GM12878 (cell line): ENCODE results near the gene RSPH1. TPM values are rescaled to one million over a fixed set of nuclear protein-coding genes. Genes with fewer than 3 reads are reported as not detected.

Experiments
- ASH2L ChIP-seq: fragments of 300-600, 200-600 bp; sonication (generic); IDR thresholded peaks from 2 replicates; pipeline ENCODE4 v1.6.1; 2017; ENCODE audit warnings: low read depth, mild to moderate bottlenecking, borderline replicate concordance
- BACH1 ChIP-seq: fragments of 450-650 bp; IDR thresholded peaks from 2 replicates; pipeline ENCODE4 v1.6.1; 2017; ENCODE audit warnings: mild to moderate bottlenecking, borderline replicate concordance
- BMI1 ChIP-seq: fragments of 450-650 bp; IDR thresholded peaks from 2 replicates; pipeline ENCODE4 v1.6.1; 2016; ENCODE audit warnings: mild to moderate bottlenecking, moderate library complexity, borderline replicate concordance
- EGR1 ChIP-seq, 2 experiments: IDR thresholded peaks; 1 replicate in 1 of 2; 2 replicates in 1 of 2; pipeline ENCODE4 v1.6.1; 2011 to 2012; ENCODE audit warnings: low read depth in 2 of 2, low read length in 2 of 2, borderline replicate concordance in 1 of 2, mild to moderate bottlenecking in 1 of 2, moderate library complexity in 1 of 2
- HDAC6 ChIP-seq: fragments of 200-600 bp; sonication (generic); IDR thresholded peaks from one replicate; pipeline ENCODE4 v1.8.0; 2017; ENCODE audit warnings: antibody characterized with exemption; ENCODE audit not compliant: unreplicated experiment
- IKZF1 ChIP-seq: fragments of 450-650 bp; conservative IDR thresholded peaks from 2 replicates; pipeline ENCODE4 v1.6.1; 2017; ENCODE audit warnings: antibody characterized with exemption, mild to moderate bottlenecking
- JUND ChIP-seq: IDR thresholded peaks from 2 replicates; pipeline ENCODE4 v1.6.1; 2012; ENCODE audit warnings: low read depth, mild to moderate bottlenecking, low read length, improper control_type of control experiment, moderate library complexity
- MEF2B ChIP-seq: fragments of 450-650 bp; IDR thresholded peaks from 2 replicates; pipeline ENCODE4 v1.6.1; 2018; ENCODE audit warnings: mild to moderate bottlenecking, moderate library complexity; ENCODE audit not compliant: partially characterized antibody, poor library complexity, severe bottlenecking
- MLLT1 ChIP-seq: fragments of 450-650 bp; IDR thresholded peaks from 2 replicates; pipeline ENCODE4 v1.6.1; 2016; ENCODE audit warnings: mild to moderate bottlenecking
- NBN ChIP-seq: fragments of 450-650 bp; IDR thresholded peaks from 2 replicates; pipeline ENCODE4 v1.6.1; 2016
- NKRF ChIP-seq: fragments of 450-650 bp; conservative IDR thresholded peaks from 2 replicates; pipeline ENCODE4 v1.6.1; 2017; ENCODE audit warnings: mild to moderate bottlenecking, moderate library complexity
- POU2F2 ChIP-seq: IDR thresholded peaks from 3 replicates; pipeline ENCODE4 v1.6.1; 2011; ENCODE audit warnings: low read depth, mild to moderate bottlenecking, low read length, borderline replicate concordance
- REST ChIP-seq: IDR thresholded peaks from 2 replicates; pipeline ENCODE4 v1.6.1; 2012; ENCODE audit warnings: mild to moderate bottlenecking, low read depth, low read length
- USF1 ChIP-seq: IDR thresholded peaks from 2 replicates; pipeline ENCODE4 v1.6.1; 2011; ENCODE audit warnings: borderline replicate concordance, low read depth, mild to moderate bottlenecking, moderate library complexity, mixed read lengths, low read length; ENCODE audit not compliant: insufficient read depth; ENCODE audit errors: extremely low read length
- USF2 ChIP-seq: IDR thresholded peaks from 2 replicates; pipeline ENCODE4 v1.6.1; 2011; ENCODE audit warnings: low read depth, low read length, improper control_type of control experiment, borderline replicate concordance
- polyA plus RNA-seq, 11 experiments: library from polyadenylated mRNA; depleted of rRNA in 4 of 11; unstranded in 6 of 11; stranded (reverse) in 5 of 11; fragments of >200 nt; fragmentation: Nextera tagmentation in 4 of 11; fragmentation: Illumina TruSeq in 1 of 11; extraction: Ambion mirVana in 4 of 11; extraction: Trizol in 1 of 11; gene quantifications; 1 replicate in 1 of 11; 2 replicates in 10 of 11; pipeline versions ENCODE4 v1.2.1 to v1.2.3, GENCODE V29; 2011 to 2016; ENCODE audit warnings: inconsistent platforms in 2 of 11, missing spikeins in 2 of 11, low read depth in 1 of 11
- total RNA-seq, 4 experiments: library from RNA; depleted of rRNA in 3 of 4; stranded (reverse); fragments of >200 nt in 3 of 4; fragmentation: Illumina TruSeq in 1 of 4; extraction: Trizol in 1 of 4; gene quantifications; 2 replicates each; pipeline versions ENCODE4 v1.2.1 to v1.2.3, GENCODE V29; 2013 to 2021

RSPH1 gene
- total and polyA plus RNA-seq, 10 of the 15 experiments (the other 5 are each of a cell fraction or from before 2014, with no cell fraction given), result 0.11 to 1.4 (median 0.38) TPM

GRCh38 chr21:42524341-42525028 lies 28.5 kb upstream of the RSPH1 start (continued):
- TF ChIP-seq REST, result peak; percentile 47; the same call in 1 of the 2 replicates
- TF ChIP-seq NKRF, result peak; percentile 53; the same call in 1 of the 2 replicates
- peak; percentile 94 for TF ChIP-seq MEF2B
- peak; percentile 67; the same call in 2 of the 3 replicates for TF ChIP-seq POU2F2
- TF ChIP-seq IKZF1, result peak; percentile 57
- TF ChIP-seq MLLT1, result 0 out of 2 replicates have a peak, but pooled peaks have one; percentile 17
- TF ChIP-seq JUND, result peak; percentile 20; the same call in 1 of the 2 replicates
- TF ChIP-seq HDAC6, result no peak
- TF ChIP-seq USF1, result peak; percentile 69
- 0 out of 3 replicates have a peak, but pooled peaks of 1 of the 2 experiments have one; percentile 3 for TF ChIP-seq EGR1 (IDR thresholded peaks at IDR 0.05; ENCODE audit: borderline replicate concordance in 1 of 2, low read depth in 2 of 2, low read length in 2 of 2)
- peak; percentile 57 for TF ChIP-seq BACH1
- peak; percentile 98 for TF ChIP-seq BMI1
- 0 out of 2 replicates have a peak, but pooled peaks have one; percentile 61 for TF ChIP-seq ASH2L
- TF ChIP-seq USF2, result peak; percentile 45
- TF ChIP-seq NBN, result peak; percentile 87
